GM23338 (cell line): ENCODE data around the gene KREMEN2.

Experiments used
- EZH2 ChIP-seq: fragments of 200-600 bp; sonication (generic); IDR thresholded peaks from one replicate; pipeline ENCODE4 v1.8.0; 2017; ENCODE audit warnings: antibody characterized with exemption, mild to moderate bottlenecking, low read depth; ENCODE audit not compliant: unreplicated experiment
- EZH2phosphoT487 ChIP-seq: fragments of 200-600 bp; sonication (generic); IDR thresholded peaks from one replicate; pipeline ENCODE4 v1.8.1; 2018; ENCODE audit warnings: antibody characterized with exemption; ENCODE audit not compliant: unreplicated experiment
- JUNB ChIP-seq: IDR thresholded peaks from one replicate; pipeline ENCODE4 v1.6.1; 2016; ENCODE audit warnings: antibody characterized with exemption; ENCODE audit not compliant: unreplicated experiment
- POLR2AphosphoS5 ChIP-seq: IDR thresholded peaks from 2 replicates; pipeline ENCODE4 v1.6.1; 2016; ENCODE audit warnings: antibody characterized with exemption, low read depth
- ZNF114 ChIP-seq: fragments of 250-450 bp; sonication (Bioruptor Pico); IDR thresholded peaks from 2 replicates; pipeline ENCODE4 v1.5.0; 2020; ENCODE audit warnings: mild to moderate bottlenecking, moderate library complexity
- TF ChIP-seq, protein P1 (sequence below), 2 experiments: fragments of 200-600 bp in 1 of 2; sonication (generic) in 1 of 2; conservative IDR thresholded peaks; 2 replicates each; pipeline versions ENCODE4 v1.5.1 to v1.6.1; 2016 to 2017; ENCODE audit warnings: antibody characterized with exemption in 2 of 2, low read depth in 2 of 2, mild to moderate bottlenecking in 2 of 2, moderate library complexity in 1 of 2
- TF ChIP-seq, protein P2 (sequence below): IDR thresholded peaks from one replicate; pipeline ENCODE4 v1.6.1; 2018; ENCODE audit warnings: antibody characterized with exemption; ENCODE audit not compliant: unreplicated experiment
- TF ChIP-seq, protein P3 (sequence below): IDR thresholded peaks from 2 replicates; pipeline ENCODE4 v1.6.1; 2016; ENCODE audit warnings: antibody characterized with exemption

DNA sequence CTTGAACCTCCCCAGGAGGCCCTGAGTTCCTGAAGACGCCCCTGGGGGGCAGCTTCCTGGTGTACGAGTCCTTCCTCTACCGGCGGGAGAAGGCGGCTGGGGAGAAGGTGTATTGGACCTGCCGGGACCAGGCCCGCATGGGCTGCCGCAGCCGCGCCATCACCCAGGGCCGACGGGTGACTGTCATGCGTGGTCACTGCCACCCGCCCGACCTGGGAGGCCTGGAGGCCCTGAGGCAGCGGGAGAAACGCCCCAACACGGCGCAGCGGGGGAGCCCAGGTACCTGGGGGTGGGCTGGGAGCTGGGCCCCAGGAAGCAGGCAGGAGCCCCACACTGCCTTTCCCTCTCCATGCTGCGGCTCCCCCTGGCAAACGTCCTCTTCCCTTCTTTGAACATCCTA, 30.4 kb upstream of the KREMEN2 start:
- TF ChIP-seq, protein P1, sequence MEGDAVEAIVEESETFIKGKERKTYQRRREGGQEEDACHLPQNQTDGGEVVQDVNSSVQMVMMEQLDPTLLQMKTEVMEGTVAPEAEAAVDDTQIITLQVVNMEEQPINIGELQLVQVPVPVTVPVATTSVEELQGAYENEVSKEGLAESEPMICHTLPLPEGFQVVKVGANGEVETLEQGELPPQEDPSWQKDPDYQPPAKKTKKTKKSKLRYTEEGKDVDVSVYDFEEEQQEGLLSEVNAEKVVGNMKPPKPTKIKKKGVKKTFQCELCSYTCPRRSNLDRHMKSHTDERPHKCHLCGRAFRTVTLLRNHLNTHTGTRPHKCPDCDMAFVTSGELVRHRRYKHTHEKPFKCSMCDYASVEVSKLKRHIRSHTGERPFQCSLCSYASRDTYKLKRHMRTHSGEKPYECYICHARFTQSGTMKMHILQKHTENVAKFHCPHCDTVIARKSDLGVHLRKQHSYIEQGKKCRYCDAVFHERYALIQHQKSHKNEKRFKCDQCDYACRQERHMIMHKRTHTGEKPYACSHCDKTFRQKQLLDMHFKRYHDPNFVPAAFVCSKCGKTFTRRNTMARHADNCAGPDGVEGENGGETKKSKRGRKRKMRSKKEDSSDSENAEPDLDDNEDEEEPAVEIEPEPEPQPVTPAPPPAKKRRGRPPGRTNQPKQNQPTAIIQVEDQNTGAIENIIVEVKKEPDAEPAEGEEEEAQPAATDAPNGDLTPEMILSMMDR (conservative IDR thresholded peaks at IDR 0.05; ENCODE audit: low read depth in 2 of 2), result no peak
- TF ChIP-seq EZH2, result no peak
- TF ChIP-seq EZH2phosphoT487, result no peak
- TF ChIP-seq, protein P2, sequence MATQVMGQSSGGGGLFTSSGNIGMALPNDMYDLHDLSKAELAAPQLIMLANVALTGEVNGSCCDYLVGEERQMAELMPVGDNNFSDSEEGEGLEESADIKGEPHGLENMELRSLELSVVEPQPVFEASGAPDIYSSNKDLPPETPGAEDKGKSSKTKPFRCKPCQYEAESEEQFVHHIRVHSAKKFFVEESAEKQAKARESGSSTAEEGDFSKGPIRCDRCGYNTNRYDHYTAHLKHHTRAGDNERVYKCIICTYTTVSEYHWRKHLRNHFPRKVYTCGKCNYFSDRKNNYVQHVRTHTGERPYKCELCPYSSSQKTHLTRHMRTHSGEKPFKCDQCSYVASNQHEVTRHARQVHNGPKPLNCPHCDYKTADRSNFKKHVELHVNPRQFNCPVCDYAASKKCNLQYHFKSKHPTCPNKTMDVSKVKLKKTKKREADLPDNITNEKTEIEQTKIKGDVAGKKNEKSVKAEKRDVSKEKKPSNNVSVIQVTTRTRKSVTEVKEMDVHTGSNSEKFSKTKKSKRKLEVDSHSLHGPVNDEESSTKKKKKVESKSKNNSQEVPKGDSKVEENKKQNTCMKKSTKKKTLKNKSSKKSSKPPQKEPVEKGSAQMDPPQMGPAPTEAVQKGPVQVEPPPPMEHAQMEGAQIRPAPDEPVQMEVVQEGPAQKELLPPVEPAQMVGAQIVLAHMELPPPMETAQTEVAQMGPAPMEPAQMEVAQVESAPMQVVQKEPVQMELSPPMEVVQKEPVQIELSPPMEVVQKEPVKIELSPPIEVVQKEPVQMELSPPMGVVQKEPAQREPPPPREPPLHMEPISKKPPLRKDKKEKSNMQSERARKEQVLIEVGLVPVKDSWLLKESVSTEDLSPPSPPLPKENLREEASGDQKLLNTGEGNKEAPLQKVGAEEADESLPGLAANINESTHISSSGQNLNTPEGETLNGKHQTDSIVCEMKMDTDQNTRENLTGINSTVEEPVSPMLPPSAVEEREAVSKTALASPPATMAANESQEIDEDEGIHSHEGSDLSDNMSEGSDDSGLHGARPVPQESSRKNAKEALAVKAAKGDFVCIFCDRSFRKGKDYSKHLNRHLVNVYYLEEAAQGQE, result no peak
- TF ChIP-seq POLR2AphosphoS5, result no peak
- no peak for TF ChIP-seq ZNF114
- TF ChIP-seq, protein P3, sequence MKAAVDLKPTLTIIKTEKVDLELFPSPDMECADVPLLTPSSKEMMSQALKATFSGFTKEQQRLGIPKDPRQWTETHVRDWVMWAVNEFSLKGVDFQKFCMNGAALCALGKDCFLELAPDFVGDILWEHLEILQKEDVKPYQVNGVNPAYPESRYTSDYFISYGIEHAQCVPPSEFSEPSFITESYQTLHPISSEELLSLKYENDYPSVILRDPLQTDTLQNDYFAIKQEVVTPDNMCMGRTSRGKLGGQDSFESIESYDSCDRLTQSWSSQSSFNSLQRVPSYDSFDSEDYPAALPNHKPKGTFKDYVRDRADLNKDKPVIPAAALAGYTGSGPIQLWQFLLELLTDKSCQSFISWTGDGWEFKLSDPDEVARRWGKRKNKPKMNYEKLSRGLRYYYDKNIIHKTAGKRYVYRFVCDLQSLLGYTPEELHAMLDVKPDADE, result no peak
- no peak for TF ChIP-seq JUNB
